HepG2 (cell line): Measurements from ENCODE around the gene ZC3H15. TPM values are rescaled to one million over a fixed set of nuclear protein-coding genes. Genes with fewer than 3 reads are reported as not detected.

Experiments
- ARID3A ChIP-seq: IDR thresholded peaks from 2 replicates; pipeline ENCODE4 v1.6.1; 2012; ENCODE audit warnings: low read depth, low read length, improper control_type of control experiment
- CHD4 ChIP-seq: fragments of 200-600 bp; sonication (generic); IDR thresholded peaks from 2 replicates; pipeline ENCODE4 v1.7.0; 2017; ENCODE audit warnings: mild to moderate bottlenecking, low read length, borderline replicate concordance
- EED ChIP-seq: sonication (generic); formaldehyde crosslinking; IDR thresholded peaks from 2 replicates; pipeline ENCODE4 v1.5.0; 2020; ENCODE audit warnings: mild to moderate bottlenecking, missing genetic modification reagents
- ELF4 ChIP-seq: sonication (generic); formaldehyde crosslinking; IDR thresholded peaks from 2 replicates; pipeline ENCODE4 v1.5.0; 2020; ENCODE audit warnings: missing genetic modification reagents, mild to moderate bottlenecking, moderate library complexity, borderline replicate concordance
- KMT2A ChIP-seq: sonication (generic); formaldehyde crosslinking; IDR thresholded peaks from 2 replicates; pipeline ENCODE4 v1.4.0; 2020; ENCODE audit warnings: missing genetic modification reagents
- MED1 ChIP-seq: sonication (generic); formaldehyde crosslinking; IDR thresholded peaks from 2 replicates; pipeline ENCODE4 v1.4.0; 2020; ENCODE audit warnings: missing genetic modification reagents
- NPAS2 ChIP-seq: sonication (generic); formaldehyde crosslinking; IDR thresholded peaks from 2 replicates; pipeline ENCODE4 v1.8.0; 2022; ENCODE audit warnings: mild to moderate bottlenecking, missing genetic modification reagents, borderline replicate concordance
- PHB2 ChIP-seq: fragments of 450-650 bp; IDR thresholded peaks from 2 replicates; pipeline ENCODE4 v1.6.1; 2018; ENCODE audit not compliant: partially characterized antibody
- PPARG ChIP-seq: conservative IDR thresholded peaks from 2 replicates; pipeline ENCODE4 v1.6.1; 2016; ENCODE audit warnings: missing biosample characterization, missing genetic modification reagents
- RNF2 ChIP-seq: fragments of 450-650 bp; conservative IDR thresholded peaks from 2 replicates; pipeline ENCODE4 v1.6.1; 2016; ENCODE audit warnings: low read depth
- RXRB ChIP-seq: IDR thresholded peaks from 2 replicates; pipeline ENCODE4 v1.6.1; 2016; ENCODE audit warnings: borderline replicate concordance, missing genetic modification reagents, missing compliant biosample characterization
- SOX13 ChIP-seq, 3 experiments: fragments of 450-650 bp in 1 of 3; sonication (generic) in 1 of 3; formaldehyde crosslinking in 1 of 3; IDR thresholded peaks in 2 of 3; conservative IDR thresholded peaks in 1 of 3; 2 replicates each; pipeline versions ENCODE4 v1.5.0 to v1.6.1; 2016 to 2020; ENCODE audit warnings: antibody characterized with exemption in 1 of 3, mild to moderate bottlenecking in 1 of 3, missing compliant biosample characterization in 1 of 3, missing genetic modification reagents in 1 of 3, moderate library complexity in 1 of 3
- SOX5 ChIP-seq: IDR thresholded peaks from 2 replicates; pipeline ENCODE4 v1.6.1; 2016; ENCODE audit warnings: borderline replicate concordance
- SOX6 ChIP-seq, 2 experiments: fragments of 450-650 bp in 1 of 2; sonication (generic) in 1 of 2; formaldehyde crosslinking in 1 of 2; IDR thresholded peaks; 2 replicates each; pipeline versions ENCODE4 v1.4.0 to v1.6.1; 2017 to 2020; ENCODE audit warnings: antibody characterized with exemption in 1 of 2, mild to moderate bottlenecking in 1 of 2, missing genetic modification reagents in 1 of 2
- TARDBP ChIP-seq: sonication (generic); formaldehyde crosslinking; IDR thresholded peaks from 2 replicates; pipeline ENCODE4 v1.8.0; 2022; ENCODE audit warnings: mild to moderate bottlenecking, missing genetic modification reagents
- YY1 ChIP-seq: IDR thresholded peaks from 2 replicates; pipeline ENCODE4 v1.6.1; 2011; ENCODE audit warnings: low read length, low read depth, moderate library complexity, mild to moderate bottlenecking; ENCODE audit not compliant: insufficient read depth, insufficient replicate concordance
- ZBTB42 ChIP-seq: sonication (generic); formaldehyde crosslinking; IDR thresholded peaks from 2 replicates; pipeline ENCODE4 v1.5.0; 2020; ENCODE audit warnings: mild to moderate bottlenecking, missing genetic modification reagents
- ZC3H4 ChIP-seq: sonication (generic); formaldehyde crosslinking; IDR thresholded peaks from 2 replicates; pipeline ENCODE4 v1.4.0; 2020; ENCODE audit warnings: missing genetic modification reagents, borderline replicate concordance
- polyA plus RNA-seq, 8 experiments: library from polyadenylated mRNA; depleted of rRNA in 3 of 8; stranded (reverse) in 7 of 8; unstranded in 1 of 8; fragments of >200 nt; fragmentation: Illumina TruSeq in 4 of 8; extraction: Trizol in 4 of 8; gene quantifications; 2 replicates each; pipeline versions ENCODE4 v1.2.1 to v1.2.3, GENCODE V29; 2011 to 2016; ENCODE audit warnings: low read depth in 4 of 8, missing spikeins in 1 of 8, mixed read lengths in 1 of 8; ENCODE audit not compliant: insufficient read depth in 1 of 8
- total RNA-seq, 5 experiments: library from RNA; depleted of rRNA; stranded (reverse); fragments of >200 nt; fragmentation: Illumina TruSeq; extraction: Trizol; gene quantifications; 2 replicates each; pipeline ENCODE4 v1.2.3, GENCODE V29; 2016; ENCODE audit warnings: low read depth in 1 of 5
- TF ChIP-seq, protein P1 (sequence below): sonication (generic); formaldehyde crosslinking; IDR thresholded peaks from 2 replicates; pipeline ENCODE4 v1.5.1; 2020; ENCODE audit warnings: mild to moderate bottlenecking, missing genetic modification reagents
- TF ChIP-seq, protein P2 (sequence below): sonication (generic); formaldehyde crosslinking; conservative IDR thresholded peaks from 2 replicates; pipeline ENCODE4 v1.5.0; 2020; ENCODE audit warnings: missing genetic modification reagents
- TF ChIP-seq, protein P3 (sequence below): sonication (generic); formaldehyde crosslinking; IDR thresholded peaks from 2 replicates; pipeline ENCODE4 v1.4.0; 2020; ENCODE audit warnings: missing genetic modification reagents, mild to moderate bottlenecking, borderline replicate concordance

ZC3H15 gene
- total and polyA plus RNA-seq, 2 of the 13 experiments (the other 11 are each of a cell fraction or from before 2014, with no cell fraction given) = 84.6 to 168 TPM

DNA sequence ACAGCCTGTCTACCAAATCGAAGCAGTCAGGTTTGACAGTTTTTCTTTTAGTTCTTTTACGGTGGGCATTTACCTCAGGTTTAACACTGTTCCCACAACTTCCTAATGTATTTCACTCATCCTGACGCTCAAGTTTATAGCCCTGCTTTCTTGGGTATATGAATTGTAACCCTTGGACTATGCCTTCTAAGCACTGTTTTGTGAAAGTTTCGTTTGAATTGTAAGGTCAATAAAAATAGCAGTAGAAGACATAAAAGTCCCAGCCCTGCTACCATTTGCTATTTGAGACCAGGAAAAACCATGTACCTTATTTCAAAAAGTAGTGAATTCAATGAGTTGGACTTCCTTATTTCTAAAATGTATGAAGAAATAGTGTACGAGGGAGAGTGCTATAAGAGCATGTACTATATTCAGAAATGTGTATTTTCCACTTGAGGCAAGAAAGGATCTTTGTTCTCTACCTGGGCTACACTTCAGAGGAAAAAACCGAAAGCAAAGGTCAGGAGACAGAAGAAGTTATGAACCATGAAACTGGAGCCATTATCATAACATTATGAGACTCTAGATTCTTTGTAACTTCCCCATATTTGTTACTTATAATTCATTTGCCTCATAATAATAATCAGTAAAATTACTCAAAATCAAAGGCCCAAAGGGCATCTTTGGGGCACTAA lies 1.9 kb upstream of the ZC3H15 start (continued):
- TF ChIP-seq PPARG (CRISPR knock-in tag) (peak; percentile 88), CHD4 (0 out of 2 replicates have a peak, but pooled peaks have one; percentile 15), SOX5 (CRISPR knock-in tag) (peak; percentile 55; the same call in 1 of the 2 replicates), SOX6 (IDR thresholded peaks at IDR 0.05) (no peak), SOX6 (CRISPR knock-in tag; IDR thresholded peaks at IDR 0.05) (peak; percentile 50; the same call in 1 of the 2 replicates), ZC3H4 (CRISPR knock-in tag) (no peak), KMT2A (CRISPR knock-in tag) (no peak), SOX13 (IDR thresholded peaks at IDR 0.05) (no peak), SOX13 (CRISPR knock-in tag; conservative IDR thresholded peaks at IDR 0.05 in 1 of 2, IDR thresholded peaks at IDR 0.05 in 1 of 2) (peak in 1 of 2 experiments; percentile 68; a peak in 2 of 4 replicates), PHB2 (no peak), NPAS2 (CRISPR knock-in tag) (no peak), EED (CRISPR knock-in tag) (no peak), MED1 (CRISPR knock-in tag) (0 out of 2 replicates have a peak, but pooled peaks have one; percentile 33), ELF4 (CRISPR knock-in tag) (no peak), ARID3A (peak; percentile 44; the same call in 1 of the 2 replicates), RNF2 (no peak), TARDBP (CRISPR knock-in tag) (no peak), ZBTB42 (CRISPR knock-in tag) (no peak), RXRB (CRISPR knock-in tag) (peak; percentile 34; the same call in 1 of the 2 replicates), YY1 (no peak)
- TF ChIP-seq, protein P1, sequence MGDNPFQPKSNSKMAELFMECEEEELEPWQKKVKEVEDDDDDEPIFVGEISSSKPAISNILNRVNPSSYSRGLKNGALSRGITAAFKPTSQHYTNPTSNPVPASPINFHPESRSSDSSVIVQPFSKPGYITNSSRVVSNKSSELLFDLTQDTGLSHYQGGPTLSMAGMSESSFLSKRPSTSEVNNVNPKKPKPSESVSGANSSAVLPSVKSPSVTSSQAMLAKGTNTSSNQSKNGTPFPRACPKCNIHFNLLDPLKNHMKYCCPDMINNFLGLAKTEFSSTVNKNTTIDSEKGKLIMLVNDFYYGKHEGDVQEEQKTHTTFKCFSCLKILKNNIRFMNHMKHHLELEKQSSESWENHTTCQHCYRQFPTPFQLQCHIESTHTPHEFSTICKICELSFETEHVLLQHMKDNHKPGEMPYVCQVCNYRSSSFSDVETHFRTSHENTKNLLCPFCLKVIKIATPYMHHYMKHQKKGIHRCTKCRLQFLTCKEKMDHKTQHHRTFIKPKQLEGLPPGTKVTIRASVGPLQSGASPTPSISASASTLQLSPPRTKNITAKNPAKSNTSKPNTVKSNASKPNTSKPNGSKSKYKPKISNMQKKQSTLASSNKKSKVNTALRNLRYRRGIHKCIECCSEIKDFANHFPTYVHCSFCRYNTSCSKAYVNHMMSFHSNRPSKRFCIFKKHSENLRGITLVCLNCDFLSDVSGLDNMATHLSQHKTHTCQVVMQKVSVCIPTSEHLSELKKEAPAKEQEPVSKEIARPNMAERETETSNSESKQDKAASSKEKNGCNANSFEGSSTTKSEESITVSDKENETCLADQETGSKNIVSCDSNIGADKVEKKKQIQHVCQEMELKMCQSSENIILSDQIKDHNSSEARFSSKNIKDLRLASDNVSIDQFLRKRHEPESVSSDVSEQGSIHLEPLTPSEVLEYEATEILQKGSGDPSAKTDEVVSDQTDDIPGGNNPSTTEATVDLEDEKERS (CRISPR knock-in tag) = no peak
- TF ChIP-seq, protein P2, sequence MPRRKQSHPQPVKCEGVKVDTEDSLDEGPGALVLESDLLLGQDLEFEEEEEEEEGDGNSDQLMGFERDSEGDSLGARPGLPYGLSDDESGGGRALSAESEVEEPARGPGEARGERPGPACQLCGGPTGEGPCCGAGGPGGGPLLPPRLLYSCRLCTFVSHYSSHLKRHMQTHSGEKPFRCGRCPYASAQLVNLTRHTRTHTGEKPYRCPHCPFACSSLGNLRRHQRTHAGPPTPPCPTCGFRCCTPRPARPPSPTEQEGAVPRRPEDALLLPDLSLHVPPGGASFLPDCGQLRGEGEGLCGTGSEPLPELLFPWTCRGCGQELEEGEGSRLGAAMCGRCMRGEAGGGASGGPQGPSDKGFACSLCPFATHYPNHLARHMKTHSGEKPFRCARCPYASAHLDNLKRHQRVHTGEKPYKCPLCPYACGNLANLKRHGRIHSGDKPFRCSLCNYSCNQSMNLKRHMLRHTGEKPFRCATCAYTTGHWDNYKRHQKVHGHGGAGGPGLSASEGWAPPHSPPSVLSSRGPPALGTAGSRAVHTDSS = no peak
- TF ChIP-seq, protein P3, sequence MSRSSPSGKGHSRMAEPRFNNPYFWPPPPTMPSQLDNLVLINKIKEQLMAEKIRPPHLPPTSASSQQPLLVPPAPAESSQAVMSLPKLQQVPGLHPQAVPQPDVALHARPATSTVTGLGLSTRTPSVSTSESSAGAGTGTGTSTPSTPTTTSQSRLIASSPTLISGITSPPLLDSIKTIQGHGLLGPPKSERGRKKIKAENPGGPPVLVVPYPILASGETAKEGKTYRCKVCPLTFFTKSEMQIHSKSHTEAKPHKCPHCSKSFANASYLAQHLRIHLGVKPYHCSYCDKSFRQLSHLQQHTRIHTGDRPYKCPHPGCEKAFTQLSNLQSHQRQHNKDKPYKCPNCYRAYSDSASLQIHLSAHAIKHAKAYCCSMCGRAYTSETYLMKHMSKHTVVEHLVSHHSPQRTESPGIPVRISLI = peak; percentile 24; the same call in 1 of the 2 replicates
